ENCODE measurements around the gene DIAPH3. TPM values are rescaled to one million over a fixed set of nuclear protein-coding genes. Genes with fewer than 3 reads are reported as not detected.

The DIAPH3 gene
- total RNA-seq, 2 donors from 2014 or later: 0.35 to 1.1 TPM

DNA sequence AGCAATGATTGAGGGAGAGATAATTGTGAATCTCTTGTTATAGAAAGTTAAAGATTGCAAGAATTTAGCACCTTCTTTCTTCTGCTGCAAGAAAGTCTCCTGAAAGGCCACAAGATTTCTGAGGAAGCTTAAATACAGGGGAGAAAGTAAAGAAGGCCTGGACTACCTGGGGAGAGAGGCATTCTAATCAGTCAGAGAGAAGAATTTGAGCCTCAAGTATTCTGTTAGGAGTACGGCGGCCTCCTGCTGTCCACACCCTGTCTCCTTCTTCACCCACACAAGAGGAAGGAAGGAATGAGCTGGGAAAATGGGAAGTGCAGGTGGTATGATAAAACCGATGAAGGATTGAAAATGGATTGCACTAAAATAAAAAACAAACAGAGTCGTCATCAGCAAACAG lies 474.7 kb downstream of the DIAPH3 start:
- Histone ChIP-seq H3K4me1 (no peaks in the 10 kb centered on the region), H3K27me3 (no peaks in the 10 kb centered on the region), H3K27ac (no peak overlapping the region), H3K4me3 (no peak overlapping the region), H3K36me3 (no peaks in the 10 kb centered on the region), H3K9me3 (no peaks in the 10 kb centered on the region)
- DNase-seq (ENCODE audit: low spot score): no peak
- TF ChIP-seq, protein P1, sequence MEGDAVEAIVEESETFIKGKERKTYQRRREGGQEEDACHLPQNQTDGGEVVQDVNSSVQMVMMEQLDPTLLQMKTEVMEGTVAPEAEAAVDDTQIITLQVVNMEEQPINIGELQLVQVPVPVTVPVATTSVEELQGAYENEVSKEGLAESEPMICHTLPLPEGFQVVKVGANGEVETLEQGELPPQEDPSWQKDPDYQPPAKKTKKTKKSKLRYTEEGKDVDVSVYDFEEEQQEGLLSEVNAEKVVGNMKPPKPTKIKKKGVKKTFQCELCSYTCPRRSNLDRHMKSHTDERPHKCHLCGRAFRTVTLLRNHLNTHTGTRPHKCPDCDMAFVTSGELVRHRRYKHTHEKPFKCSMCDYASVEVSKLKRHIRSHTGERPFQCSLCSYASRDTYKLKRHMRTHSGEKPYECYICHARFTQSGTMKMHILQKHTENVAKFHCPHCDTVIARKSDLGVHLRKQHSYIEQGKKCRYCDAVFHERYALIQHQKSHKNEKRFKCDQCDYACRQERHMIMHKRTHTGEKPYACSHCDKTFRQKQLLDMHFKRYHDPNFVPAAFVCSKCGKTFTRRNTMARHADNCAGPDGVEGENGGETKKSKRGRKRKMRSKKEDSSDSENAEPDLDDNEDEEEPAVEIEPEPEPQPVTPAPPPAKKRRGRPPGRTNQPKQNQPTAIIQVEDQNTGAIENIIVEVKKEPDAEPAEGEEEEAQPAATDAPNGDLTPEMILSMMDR (IDR thresholded peaks at IDR 0.05): no peak

GRCh38 chr13:59686798-59687394 lies 476.8 kb downstream of the DIAPH3 start:
- H3K27me3 ChIP-seq: no peaks in the 10 kb centered on the region
- no peaks in the 10 kb centered on the region for H3K9me3 ChIP-seq
- TF ChIP-seq, protein P1 (IDR thresholded peaks at IDR 0.05): no peak
- H3K36me3 ChIP-seq: no peaks in the 10 kb centered on the region
- H3K4me1 ChIP-seq: no peaks in the 10 kb centered on the region
- DNase-seq (ENCODE audit: low spot score): no peak
- no peak overlapping the region for H3K27ac ChIP-seq
- no peak overlapping the region for H3K4me3 ChIP-seq

GRCh38 chr13:59684105-59684504 lies 479.6 kb downstream of the DIAPH3 start:
- H3K27me3 ChIP-seq: no peaks in the 10 kb centered on the region
- TF ChIP-seq, protein P1 (IDR thresholded peaks at IDR 0.05): no peak

GRCh38 chr13:59681636-59682311 lies 482.0 kb downstream of the DIAPH3 start:
- Histone ChIP-seq H3K4me3 (no peak overlapping the region), H3K27ac (no peak overlapping the region), H3K4me1 (peaks cover 0 to 5% of the 10 kb centered on the region in 2 donors), H3K27me3 (no peaks in the 10 kb centered on the region), H3K36me3 (no peaks in the 10 kb centered on the region), H3K9me3 (no peaks in the 10 kb centered on the region)
- no peak for DNase-seq (ENCODE audit: low spot score)
- TF ChIP-seq, protein P1 (IDR thresholded peaks at IDR 0.05): no peak

More at GRCh38 chr13:59684105-59684504, 479.6 kb downstream of the DIAPH3 start:
- H3K9me3 ChIP-seq: no peaks in the 10 kb centered on the region
- no peak for DNase-seq (ENCODE audit: low spot score)
- H3K36me3 ChIP-seq: no peaks in the 10 kb centered on the region
- no peaks in the 10 kb centered on the region for H3K4me1 ChIP-seq
- H3K4me3 ChIP-seq: no peak overlapping the region
- no peak overlapping the region for H3K27ac ChIP-seq

DNA sequence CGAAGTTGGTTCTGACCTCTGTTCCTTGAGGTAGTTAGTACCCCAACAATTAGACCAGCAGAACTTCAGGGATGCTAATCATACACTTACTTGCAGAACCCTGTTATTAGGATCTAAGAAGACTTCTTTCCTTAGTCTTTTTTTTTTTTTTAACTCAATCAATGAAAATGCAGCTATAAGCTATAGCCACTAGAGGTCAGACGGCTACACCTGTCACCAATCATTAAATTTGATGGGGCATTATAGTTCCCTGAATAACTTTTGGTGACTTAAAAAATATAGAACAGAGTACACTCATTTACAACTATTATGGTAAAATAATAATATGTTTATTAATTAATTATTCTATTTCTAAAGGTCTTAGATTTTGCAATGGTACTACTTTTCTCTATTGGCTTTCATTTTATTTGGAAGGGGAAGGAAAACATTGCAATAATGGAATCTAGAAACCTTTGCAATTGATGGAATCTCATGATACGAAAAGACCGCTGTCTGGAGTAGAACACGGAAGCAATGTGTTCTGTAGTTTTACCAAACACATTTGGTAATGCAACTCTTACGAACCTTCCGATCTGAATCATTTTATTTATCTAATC lies 483.2 kb downstream of the DIAPH3 start:
- Histone ChIP-seq H3K27me3 (no peaks in the 10 kb centered on the region), H3K9me3 (no peaks in the 10 kb centered on the region), H3K4me3 (no peak overlapping the region), H3K4me1 (peaks cover 0 to 5% of the 10 kb centered on the region in 2 donors), H3K36me3 (no peaks in the 10 kb centered on the region), H3K27ac (no peak overlapping the region)
- TF ChIP-seq, protein P1 (IDR thresholded peaks at IDR 0.05): peak in 1 of 2 donors; percentile 68
- no peak for DNase-seq (ENCODE audit: low spot score)

Data from right atrium auricular region (tissue), 2 donors.